Kidney glomerular epithelial cell (primary cell): ENCODE measurements around the gene LNPEP.

Experiments used
- DNase-seq: peaks from one replicate; lab custom pipeline; 2025; lab: John Stamatoyannopoulos, UW

The LNPEP gene

DNA sequence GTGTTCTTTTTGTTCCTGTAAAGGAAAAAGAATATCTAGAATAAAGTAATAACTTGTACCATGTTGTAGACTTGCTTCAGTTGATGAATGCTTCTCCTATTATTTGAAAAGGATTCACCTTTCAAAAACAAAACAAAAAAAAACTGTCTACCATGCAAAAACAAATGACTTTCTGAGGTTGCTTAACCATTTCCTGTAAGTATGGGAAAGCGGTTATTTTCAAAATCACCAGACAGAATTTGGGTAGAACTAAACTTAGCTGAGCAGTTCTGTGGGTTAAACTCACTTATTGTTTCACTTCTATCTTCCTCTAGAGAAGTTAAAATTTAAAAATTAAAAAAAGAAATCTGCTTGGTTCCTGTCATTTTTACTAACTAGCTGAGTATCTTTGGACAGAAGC lies 25.2 kb downstream of the LNPEP start:
- DNase-seq: no peak

DNA sequence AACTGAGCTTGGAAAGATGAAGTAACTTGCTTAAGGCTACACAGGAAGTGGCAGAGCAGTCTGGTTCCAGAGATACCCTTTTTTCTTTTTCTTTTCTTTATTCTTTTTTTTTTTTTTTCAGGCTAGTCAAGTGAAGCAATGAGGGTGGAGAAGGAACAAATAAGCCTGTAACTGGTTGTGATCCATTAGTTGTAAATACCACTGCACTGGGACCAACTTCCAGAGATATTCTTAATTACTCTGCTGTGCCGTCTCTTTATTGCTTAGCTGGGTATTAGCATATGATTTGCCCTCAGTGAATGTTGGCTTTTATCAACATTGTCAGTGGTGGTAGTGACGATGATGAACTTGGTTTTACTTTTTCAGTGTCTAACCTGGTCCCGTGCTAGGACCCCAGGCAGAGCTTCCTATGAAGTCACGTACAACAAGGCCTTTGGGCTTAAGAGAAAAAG lies 26.7 kb downstream of the LNPEP start:
- no peak for DNase-seq

DNA sequence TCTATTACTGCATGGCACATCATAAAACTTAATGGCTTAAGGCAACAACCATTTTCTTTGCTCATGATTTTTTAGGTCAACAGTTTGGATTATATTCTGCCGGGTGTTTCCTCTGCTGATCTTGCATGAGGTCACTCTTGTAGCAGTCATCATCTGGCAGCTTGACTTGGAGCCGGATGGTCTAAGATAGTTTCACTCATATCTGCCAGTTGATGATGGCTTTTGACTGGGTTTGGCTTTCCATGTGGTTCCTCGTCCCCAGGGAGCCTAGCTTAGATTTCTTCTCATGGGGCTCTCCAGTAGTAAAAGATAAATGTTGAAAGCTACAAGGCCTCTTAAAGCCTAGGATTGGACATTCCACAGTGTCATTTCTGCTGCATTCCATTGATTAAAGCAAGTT lies 27.4 kb downstream of the LNPEP start:
- no peak for DNase-seq

- DNase-seq: no peak
Observed at GRCh38 chr5:96966801-96967200, 30.9 kb downstream of the LNPEP start.

DNA sequence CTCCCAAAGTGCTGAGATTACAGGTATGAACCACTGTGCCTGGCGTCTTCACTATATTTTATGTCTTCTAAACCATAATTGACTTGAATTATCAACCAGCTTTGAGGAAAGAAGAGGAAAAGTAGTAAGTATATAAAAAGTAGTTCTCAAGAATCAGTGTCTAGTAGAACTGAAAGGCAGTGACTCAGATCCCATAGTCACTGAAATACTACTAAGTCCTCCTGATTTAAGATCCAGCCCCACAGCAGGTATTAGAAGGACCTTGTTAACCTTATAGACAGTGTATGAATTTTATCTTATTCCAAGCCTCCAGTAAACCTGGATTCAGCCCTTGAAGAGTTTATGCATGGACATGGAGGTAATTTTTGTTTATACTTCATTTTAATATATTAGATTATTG lies 31.5 kb downstream of the LNPEP start:
- no peak for DNase-seq

GRCh38 chr5:96968074-96968473 lies 32.2 kb downstream of the LNPEP start:
- peak; percentile 78 for DNase-seq

GRCh38 chr5:96968614-96969013 lies 32.7 kb downstream of the LNPEP start:
- no peak for DNase-seq

GRCh38 chr5:96969366-96969765 lies 33.5 kb downstream of the LNPEP start:
- DNase-seq: no peak

GRCh38 chr5:96972599-96973334 lies 36.9 kb downstream of the LNPEP start:
- DNase-seq: no peak

DNA sequence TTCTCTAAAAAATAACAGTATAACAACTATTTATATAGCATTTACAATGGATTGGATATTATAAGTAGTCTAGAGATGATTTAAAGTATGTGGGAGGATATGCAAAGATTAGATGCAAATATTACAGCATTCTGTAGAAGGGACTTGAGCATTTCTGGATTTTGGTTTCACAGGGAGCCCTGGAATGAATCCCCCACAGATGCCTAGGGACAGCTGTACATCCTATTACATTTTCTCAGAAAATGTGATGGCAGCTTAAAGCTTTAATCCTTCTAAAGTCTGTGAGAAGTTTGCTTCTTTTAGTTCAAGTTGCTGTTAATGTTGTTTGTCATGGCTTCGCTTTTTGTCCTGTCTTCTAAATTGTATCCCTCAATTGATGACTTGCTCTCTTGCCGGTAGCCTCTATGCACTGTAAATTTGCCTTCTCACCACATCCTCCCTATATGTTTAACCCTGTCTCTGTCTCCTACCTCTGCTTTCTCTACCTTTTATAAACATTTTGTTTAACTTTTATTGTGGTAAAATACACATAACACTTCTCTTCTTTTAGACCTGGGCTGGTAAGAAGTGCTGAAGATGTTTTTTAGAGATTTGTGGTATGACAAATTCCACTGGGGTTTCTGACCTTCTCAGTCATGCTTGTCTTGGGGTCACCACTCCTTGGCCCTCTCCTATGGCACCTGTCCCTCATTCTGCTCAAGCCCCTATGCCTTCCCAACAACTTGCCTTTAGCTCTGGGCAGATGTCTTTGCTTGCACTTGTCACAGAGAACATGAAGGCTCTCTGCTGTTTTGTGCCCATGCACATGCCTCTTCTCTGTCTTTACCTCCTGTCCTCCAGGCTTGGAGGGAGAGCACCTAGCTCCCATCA lies 37.9 kb downstream of the LNPEP start:
- DNase-seq: no peak

DNA sequence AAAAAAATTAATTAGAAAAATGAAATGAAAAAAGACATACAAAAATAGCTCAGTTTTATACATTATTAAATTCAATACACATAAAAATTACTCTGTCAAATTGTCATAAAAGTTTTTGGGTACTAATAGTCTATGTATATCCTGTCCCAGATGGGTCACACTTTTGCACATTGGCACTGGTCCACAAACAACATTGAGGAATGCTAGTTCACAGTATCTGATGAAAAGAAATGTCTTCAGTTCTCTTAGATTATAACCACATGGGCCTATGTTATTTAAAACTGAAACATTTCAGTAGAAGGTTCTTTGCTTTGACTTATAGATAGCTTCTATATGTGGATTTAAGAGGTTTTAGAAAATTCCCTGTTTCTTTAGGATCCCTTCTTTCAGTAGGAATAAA lies 39.8 kb downstream of the LNPEP start:
- no peak for DNase-seq

DNA sequence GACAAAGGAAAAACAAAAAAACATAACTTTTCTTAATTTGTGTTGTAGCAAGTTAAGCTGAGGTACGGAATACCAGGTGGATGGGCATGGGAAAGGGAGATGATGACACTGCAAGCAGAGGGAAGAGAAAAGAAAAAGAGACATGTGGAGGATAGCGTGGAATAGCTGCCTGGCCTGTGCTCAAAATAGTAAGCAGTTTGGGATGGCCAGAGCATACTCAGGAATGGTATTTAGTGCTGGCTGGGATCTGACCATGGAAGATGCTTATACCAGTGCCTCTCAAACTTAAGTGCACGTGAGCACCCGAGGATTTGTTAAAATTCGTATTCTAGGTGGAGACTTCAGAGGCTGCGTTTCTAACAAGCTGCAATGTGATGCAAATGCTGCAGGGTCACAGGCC lies 41.3 kb downstream of the LNPEP start:
- DNase-seq: no peak

DNA sequence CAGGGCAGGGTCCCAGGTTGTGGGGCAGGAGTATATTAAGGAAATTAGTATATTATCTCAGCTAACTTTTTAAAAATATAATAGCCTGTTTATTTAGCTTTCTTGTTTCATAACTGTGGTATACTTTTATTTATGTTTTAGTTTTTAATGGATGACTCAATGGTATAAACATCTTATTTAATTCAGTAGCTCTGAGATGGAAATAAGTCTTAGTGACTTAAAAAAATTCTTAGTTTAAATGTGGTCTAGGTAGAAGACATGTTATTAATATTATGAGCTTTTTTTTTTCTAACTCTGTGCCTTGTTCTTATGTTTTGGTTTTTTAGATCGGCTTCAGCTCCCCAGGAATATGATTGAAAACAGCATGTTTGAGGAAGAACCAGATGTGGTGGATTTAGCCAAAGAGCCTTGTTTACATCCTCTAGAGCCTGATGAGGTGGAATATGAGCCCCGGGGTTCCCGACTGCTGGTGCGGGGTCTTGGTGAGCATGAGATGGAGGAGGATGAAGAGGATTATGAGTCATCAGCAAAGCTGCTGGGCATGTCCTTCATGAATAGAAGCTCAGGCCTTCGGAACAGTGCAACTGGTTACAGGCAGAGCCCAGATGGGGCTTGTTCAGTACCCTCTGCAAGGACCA lies 43.1 kb downstream of the LNPEP start:
- DNase-seq: no peak

- DNase-seq: peak; percentile 26
Observed at GRCh38 chr5:96984506-96985192, 48.8 kb downstream of the LNPEP start.

DNA sequence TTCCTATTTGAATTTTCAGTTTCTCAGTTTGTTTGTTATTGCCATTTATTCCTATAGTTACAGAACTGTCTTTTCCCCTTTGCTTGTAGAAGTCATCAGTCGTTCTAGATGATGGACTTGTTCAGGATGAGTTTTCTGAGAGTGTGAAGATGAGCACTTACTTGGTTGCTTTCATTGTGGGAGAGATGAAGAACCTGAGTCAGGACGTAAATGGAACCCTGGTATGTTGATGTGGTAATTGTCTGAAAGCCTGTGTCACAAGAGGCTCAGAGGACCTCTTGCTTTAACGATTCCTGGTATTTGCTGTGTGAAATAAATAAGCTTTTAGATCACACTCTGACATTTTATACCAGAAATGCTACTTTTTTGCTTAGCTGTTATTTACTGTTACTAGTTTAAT lies 50.6 kb downstream of the LNPEP start:
- DNase-seq: no peak

DNA sequence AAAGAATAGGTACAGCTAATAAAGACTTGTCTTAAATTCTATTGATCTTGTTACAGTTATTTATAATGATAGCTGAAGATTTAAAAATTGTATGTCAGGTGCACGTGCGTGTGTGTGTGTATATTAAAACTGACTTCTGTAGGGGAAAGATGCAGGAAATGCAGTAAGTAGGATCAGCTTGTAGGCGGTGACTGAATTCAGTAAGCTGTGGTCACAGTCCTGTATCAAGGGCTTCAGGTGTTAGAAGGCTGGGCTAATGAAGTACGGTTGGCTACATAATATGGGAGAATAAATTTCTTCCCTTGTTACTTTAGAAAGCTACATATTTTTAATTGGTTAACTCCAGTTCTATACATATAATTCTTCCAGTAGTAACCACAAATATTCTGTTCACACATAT lies 54.2 kb downstream of the LNPEP start:
- no peak for DNase-seq

DNA sequence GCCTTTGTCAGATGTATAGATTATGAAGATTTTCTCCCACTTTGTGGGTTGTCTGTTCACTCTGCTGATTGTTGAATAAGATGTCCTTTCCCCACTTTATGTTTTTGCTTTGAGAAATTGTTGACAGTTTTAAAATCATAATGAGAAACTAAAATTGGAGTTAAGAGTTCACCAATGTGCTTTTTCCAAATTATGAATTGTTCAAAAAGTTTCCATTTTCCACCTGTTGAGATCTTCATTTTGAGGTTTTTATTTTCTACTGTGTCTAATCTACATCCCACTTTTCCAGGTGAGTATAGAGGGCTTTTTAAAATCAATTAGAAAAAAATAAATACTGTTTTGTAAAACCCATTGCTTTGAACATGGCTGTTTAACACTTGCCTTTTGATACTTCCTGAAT lies 55.8 kb downstream of the LNPEP start:
- no peak for DNase-seq

GRCh38 chr5:96993760-96994159 lies 57.9 kb downstream of the LNPEP start:
- no peak for DNase-seq

DNA sequence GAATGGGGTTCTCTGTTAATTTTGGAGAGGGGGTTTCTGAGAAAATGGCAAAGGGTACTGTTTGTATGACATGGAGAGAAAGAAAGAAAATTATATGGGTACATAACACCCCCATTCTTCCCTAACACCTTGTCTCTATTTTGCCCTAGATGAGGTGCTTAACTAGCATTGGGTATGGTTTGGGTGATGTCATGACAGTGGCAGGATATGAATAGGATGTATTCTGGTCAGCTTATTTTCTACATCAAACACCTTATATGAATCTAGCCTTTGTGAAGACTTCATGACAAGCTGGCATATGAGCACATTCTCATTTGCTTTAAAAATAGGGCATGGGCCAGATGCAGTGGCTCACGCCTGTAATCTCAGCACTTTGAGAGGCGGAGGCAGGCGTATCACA lies 58.6 kb downstream of the LNPEP start:
- DNase-seq: no peak

- peak; percentile 5 for DNase-seq
Observed at GRCh38 chr5:96995419-96995818, 59.5 kb downstream of the LNPEP start.

GRCh38 chr5:96997265-96997859 lies 61.5 kb downstream of the LNPEP start:
- DNase-seq: peak; percentile 8

DNA sequence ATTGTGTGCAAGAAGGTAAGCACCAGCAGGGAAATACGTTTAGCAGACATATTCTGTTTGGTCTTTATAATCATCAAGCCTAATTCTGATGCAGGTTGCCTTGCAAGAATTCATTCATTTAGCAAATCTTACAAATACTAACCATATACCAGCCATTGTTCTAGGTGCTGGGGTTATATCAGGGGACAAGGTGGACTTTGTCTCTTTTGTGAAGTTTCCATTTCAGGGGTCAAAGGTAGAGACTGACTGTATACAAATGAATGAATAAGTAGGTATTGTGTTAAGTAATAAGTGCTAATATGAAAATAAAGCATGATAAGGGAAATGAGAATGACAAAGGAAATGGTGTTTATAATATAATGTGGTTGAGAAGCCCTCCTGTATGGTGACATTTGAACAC lies 64.0 kb downstream of the LNPEP start:
- DNase-seq: no peak
